ENCODE measurements around the gene SKI.
"Not testable (repeated sequence)": the region's sequence is repeated elsewhere in the genome, so short reads cannot be mapped to it uniquely, and the experiment has no call there.

The SKI gene

DNA sequence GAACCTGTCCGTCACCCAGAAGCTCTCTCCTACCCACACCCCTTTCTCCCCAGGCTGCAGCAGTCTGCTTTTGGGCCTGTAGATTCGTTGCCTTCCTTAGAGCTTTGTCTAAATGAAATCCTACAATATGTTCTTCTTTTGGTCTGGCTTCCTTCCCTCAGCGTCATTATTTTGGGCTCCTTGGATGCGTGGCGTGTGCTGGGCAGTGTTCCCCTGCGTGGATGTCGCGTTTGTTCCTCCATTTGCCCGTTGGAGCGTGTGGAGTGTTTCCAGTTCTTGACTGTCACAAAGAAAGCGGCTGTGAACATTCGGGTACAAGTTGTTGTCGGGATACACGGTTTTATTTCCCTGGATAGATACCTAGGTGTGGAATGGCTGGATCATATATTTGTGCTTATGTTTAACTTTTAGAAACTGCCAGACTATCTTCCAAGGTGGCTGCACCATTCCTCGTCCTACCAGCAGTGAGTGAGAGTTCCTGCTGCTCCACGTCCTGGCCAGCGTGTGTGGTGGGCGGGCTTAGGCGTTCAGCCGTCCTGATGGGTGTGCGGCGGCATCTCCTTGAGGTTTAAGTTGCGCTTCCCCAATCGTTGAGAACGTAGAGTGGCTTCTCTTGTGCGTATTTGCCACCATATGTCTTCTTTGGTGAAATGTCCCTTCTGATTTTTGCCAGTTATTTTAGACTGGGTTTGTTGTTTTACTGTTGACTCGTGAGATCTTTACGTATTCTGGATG, 31.7 kb downstream of the SKI start:
- no peak for DNase-seq (ENCODE audit: low read depth)

GRCh38 chr1:2260470-2260869, 32.4 kb downstream of the SKI start:
- DNase-seq (ENCODE audit: low read depth), result not testable (repeated sequence)

DNA sequence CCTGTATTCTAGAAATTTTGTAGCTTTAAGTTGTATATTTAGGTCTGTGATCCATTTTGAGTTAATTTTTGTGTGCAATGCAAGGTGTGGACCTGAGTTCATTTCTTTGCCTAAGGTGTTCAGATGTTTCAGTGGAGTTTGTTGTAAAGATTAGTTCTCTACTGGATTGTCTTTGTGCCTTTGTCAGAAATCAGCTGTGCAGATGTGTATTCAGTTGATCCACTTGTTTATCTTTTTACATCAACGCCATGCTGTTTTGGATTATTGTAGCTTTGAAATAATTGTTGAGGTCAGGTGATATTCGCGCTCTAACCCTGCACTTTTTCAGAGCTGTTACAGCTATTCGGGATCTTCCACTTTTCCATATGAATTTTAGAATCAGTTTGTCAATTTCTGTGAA, 32.8 kb downstream of the SKI start:
- DNase-seq (ENCODE audit: low read depth), result no peak

DNA sequence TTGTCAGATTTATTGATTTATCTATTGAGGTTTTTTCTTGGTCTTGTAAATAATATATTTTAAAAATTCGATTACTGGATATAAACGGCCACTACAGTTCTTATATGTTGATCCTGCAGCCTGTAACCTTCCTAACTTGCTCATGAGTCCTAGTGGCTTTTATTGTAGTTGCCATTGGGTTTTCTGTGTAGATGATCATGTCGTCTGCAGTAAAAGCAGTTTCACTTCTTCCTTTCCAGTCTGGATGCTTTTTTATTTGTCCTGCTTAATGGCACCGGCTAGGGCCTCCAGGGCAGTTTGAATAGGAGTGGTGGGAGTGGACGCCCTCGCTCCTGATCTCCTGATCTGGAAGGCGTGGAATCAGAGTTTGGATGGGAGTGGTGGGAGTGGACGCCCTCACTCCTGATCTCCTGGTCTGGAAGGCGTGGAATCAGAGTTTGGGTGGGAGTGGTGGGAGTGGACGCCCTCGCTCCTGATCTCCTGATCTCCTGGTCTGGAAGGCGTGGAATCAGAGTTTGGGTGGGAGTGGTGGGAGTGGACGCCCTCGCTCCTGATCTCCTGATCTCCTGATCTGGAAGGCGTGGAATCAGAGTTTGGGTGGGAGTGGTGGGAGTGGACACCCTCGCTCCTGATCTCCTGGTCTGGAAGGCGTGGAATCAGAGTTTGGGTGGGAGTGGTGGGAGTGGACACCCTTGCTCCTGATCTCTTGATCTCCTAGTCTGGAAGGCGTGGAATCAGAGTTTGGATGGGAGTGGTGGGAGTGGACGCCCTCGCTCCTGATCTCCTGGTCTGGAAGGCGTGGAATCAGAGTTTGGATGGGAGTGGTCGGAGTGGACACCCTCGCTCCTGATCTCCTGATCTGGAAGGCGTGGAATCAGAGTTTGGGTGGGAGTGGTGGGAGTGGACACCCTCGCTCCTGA, 33.6 kb downstream of the SKI start:
- not testable (repeated sequence) for DNase-seq (ENCODE audit: low read depth)

DNA sequence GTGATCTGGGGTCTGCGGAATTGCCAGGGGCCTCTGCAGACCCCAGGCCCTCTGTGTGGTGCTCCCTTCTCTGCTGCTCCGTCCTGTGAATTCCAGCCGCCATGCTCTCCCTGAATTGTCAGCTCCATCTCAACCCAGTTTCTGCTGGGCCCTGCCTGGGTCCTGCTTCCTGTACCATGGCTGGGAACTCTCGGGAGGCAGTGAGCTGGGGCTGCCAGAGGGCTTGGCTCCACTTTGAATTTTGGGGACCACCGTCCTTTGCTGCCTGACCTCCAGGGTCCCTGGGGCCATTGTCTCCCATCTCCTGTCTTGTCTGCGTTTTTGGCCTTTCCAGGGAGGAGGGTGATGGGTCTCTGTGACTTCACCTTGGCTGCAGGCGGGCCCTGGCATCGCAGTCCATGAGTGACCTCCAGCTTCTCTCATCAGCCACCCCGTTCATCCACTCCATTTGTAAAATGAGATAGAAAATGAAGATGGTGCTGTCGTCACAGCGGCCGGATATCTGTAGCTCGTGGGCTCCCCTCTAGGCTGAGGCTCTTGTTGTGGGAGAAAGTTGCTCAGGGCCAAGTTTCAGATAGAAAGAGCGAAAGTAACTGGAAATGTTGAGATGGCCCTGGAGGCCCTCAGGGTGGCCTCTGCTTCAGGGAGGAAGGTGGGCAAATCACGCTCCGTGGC, 38.3 kb downstream of the SKI start:
- no peak for DNase-seq (ENCODE audit: low read depth)

- DNase-seq (ENCODE audit: low read depth), result no peak
Measured at GRCh38 chr1:2267051-2267830, 39.1 kb downstream of the SKI start.

DNA sequence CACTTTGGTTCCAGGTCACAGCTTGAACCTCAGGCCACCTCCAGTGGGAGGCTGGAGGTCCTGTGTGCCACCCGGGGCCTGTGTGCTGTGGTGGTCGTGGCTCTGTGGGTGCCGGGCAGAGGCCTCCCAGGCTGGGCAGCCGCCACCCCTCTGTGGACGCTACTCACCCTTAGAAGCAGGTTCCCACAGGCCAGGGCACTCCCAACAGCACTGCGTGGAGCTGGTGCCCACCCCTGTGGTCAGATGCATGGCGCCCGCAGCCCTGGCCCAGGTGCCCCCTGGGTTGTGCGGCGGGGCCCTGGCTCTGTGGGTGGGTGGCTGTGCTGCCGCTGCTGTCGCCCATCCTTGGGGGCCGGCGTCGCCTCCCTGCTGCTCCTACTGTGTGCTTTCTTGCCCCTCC, 39.7 kb downstream of the SKI start:
- no peak for DNase-seq (ENCODE audit: low read depth)

- DNase-seq (ENCODE audit: low read depth), result no peak
Measured at GRCh38 chr1:2268285-2269056, 40.4 kb downstream of the SKI start.

GRCh38 chr1:2269193-2269921, 41.2 kb downstream of the SKI start:
- no peak for DNase-seq (ENCODE audit: low read depth)

GRCh38 chr1:2269922-2270259, 41.8 kb downstream of the SKI start:
- no peak for DNase-seq (ENCODE audit: low read depth)

DNA sequence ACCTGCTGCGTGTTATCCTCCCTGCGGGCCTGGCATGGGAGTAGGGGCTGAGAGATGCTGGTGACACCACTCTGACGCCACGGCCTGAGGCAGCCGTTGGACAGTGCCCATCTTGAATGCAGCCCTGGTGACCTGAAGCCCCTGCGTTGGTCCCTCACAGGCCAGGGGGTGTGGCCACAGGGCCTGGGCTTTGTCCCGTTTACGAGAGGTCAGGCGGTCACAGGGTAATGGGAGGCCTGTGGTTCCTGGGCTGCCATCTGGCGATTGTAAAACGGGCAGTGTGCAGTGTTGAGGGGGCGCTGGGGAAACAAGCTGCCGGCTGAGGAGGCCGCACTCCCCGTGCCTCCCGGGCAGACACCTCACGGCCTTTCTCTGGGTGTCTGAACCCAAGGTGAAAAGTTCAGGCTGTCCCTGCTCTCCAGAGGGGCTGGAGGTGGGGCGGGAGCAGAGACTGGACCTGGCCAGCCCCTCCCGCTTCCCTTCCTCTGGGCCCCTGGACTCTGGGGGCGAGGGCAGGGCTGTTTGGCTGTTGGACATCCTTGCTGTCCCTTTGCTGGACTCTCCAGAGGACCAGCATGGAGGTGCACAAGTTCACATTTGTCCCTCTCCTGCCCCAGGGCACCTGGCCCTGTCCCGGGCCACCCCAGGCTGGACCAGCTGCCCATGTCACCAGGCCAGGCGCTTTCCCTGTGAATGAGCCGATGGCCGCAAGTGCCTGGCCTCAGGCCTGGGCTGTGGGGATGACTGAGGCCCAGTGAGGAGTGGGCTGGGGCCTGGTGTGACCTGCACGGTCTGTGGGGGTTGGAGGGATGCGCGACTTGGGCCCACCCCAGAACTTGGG, 42.4 kb downstream of the SKI start:
- no peak for DNase-seq (ENCODE audit: low read depth)

- DNase-seq (ENCODE audit: low read depth), result no peak
Measured at GRCh38 chr1:2271211-2271721, 43.1 kb downstream of the SKI start.

- no peak for DNase-seq (ENCODE audit: low read depth)
Measured at GRCh38 chr1:2271841-2272655, 43.9 kb downstream of the SKI start.

- no peak for DNase-seq (ENCODE audit: low read depth)
Measured at GRCh38 chr1:2272686-2273400, 44.7 kb downstream of the SKI start.

GRCh38 chr1:2273401-2274090, 45.4 kb downstream of the SKI start:
- DNase-seq (ENCODE audit: low read depth), result no peak

GRCh38 chr1:2274231-2274928, 46.3 kb downstream of the SKI start:
- no peak for DNase-seq (ENCODE audit: low read depth)
